CD4-positive, alpha-beta T cell treated with Interferon alpha-2 for 1 hour (primary cell): ENCODE results near the gene IGFBP6.
"Not testable (repeated sequence)": the region's sequence is repeated elsewhere in the genome, so short reads cannot be mapped to it uniquely, and the experiment has no call there.

Source experiments
- DNase-seq, 2 donors: peaks; one replicate each; pipeline ENCODE4 v3.0.0-alpha.2; 2020 to 2022

Gene IGFBP6

GRCh38 chr12:53071591-53072551 lies 25.6 kb upstream of the IGFBP6 start:
- DNase-seq: no peak

- DNase-seq: no peak
These were observed 23.6 kb upstream of the IGFBP6 start for GRCh38 chr12:53073881-53074280.

- DNase-seq: no peak
These were observed 23.0 kb upstream of the IGFBP6 start for GRCh38 chr12:53074283-53074998.

GRCh38 chr12:53074999-53075370 lies 22.5 kb upstream of the IGFBP6 start:
- no peak for DNase-seq

GRCh38 chr12:53076461-53076860 lies 21.0 kb upstream of the IGFBP6 start:
- no peak for DNase-seq

- DNase-seq: no peak
These were observed 20.4 kb upstream of the IGFBP6 start for GRCh38 chr12:53077030-53077429.

GRCh38 chr12:53078425-53079225 lies 18.8 kb upstream of the IGFBP6 start:
- DNase-seq: no peak

- DNase-seq: peak; percentile 96 to 98
These were observed 18.0 kb upstream of the IGFBP6 start, which contains the start of gene SPRYD3 for GRCh38 chr12:53079226-53080117. Gene SPRYD3, minus strand, starts transcription at chr12:53079390. Its CDS starts 57 bp downstream, at chr12:53079333.

GRCh38 chr12:53082637-53083175 lies 14.8 kb upstream of the IGFBP6 start:
- no peak for DNase-seq

GRCh38 chr12:53086361-53086760 lies 11.1 kb upstream of the IGFBP6 start:
- DNase-seq: no peak

GRCh38 chr12:53090105-53090504 lies 7.4 kb upstream of the IGFBP6 start:
- DNase-seq: no peak

- no peak for DNase-seq
These were observed 6.9 kb upstream of the IGFBP6 start for GRCh38 chr12:53090554-53090953.

- DNase-seq: no peak
These were observed 5.7 kb upstream of the IGFBP6 start for GRCh38 chr12:53091756-53092155.

GRCh38 chr12:53093777-53094393 lies 3.6 kb upstream of the IGFBP6 start:
- peak in 1 of 2 donors; percentile 26 for DNase-seq

- DNase-seq: no peak
These were observed 3.1 kb upstream of the IGFBP6 start for GRCh38 chr12:53094394-53094787.

- DNase-seq: not testable (repeated sequence)
These were observed 2.5 kb upstream of the IGFBP6 start for GRCh38 chr12:53094796-53095595.

GRCh38 chr12:53095596-53095895 lies 1.9 kb upstream of the IGFBP6 start:
- DNase-seq: not testable (repeated sequence)

- no peak for DNase-seq
These were observed 1.3 kb upstream of the IGFBP6 start for GRCh38 chr12:53096089-53096741.

GRCh38 chr12:53096759-53097158 lies 708 bp upstream of the IGFBP6 start:
- no peak for DNase-seq

- DNase-seq: no peak
These were observed 282 bp upstream of the IGFBP6 start for GRCh38 chr12:53097207-53097563.
